ENCODE results near the gene MDK.

- TF ChIP-seq CTCF (conservative IDR thresholded peaks at IDR 0.05) (no peak), EZH2 (IDR thresholded peaks at IDR 0.05; ENCODE audit: low read depth) (no peak)
Measured at GRCh38 chr11:46338636-46338987, 42.9 kb upstream of the MDK start.
